Ishikawa (cell line): ENCODE measurements around the gene SLC2A4.

Experiments used
- CEBPB ChIP-seq: IDR thresholded peaks from 2 replicates; pipeline ENCODE4 v1.6.1; 2012
- CREB1 ChIP-seq: IDR thresholded peaks from 2 replicates; pipeline ENCODE4 v1.6.1; 2012; ENCODE audit warnings: low read depth
- EGR1 ChIP-seq: IDR thresholded peaks from 2 replicates; pipeline ENCODE4 v1.6.1; 2012
- EP300 ChIP-seq: IDR thresholded peaks from 2 replicates; pipeline ENCODE4 v1.6.1; 2012; ENCODE audit warnings: borderline replicate concordance
- FOXM1 ChIP-seq: IDR thresholded peaks from 2 replicates; pipeline ENCODE4 v1.6.1; 2012; ENCODE audit warnings: low read depth, borderline replicate concordance
- MAX ChIP-seq: IDR thresholded peaks from 2 replicates; pipeline ENCODE4 v1.6.1; 2012
- NFIC ChIP-seq: IDR thresholded peaks from 2 replicates; pipeline ENCODE4 v1.6.1; 2012
- RAD21 ChIP-seq: IDR thresholded peaks from 2 replicates; pipeline ENCODE4 v1.6.1; 2012; ENCODE audit warnings: low read depth
- REST ChIP-seq: IDR thresholded peaks from 2 replicates; pipeline ENCODE4 v1.6.1; 2012; ENCODE audit warnings: low read depth, mild to moderate bottlenecking
- TAF1 ChIP-seq: IDR thresholded peaks from 2 replicates; pipeline ENCODE4 v1.6.1; 2012; ENCODE audit warnings: low read depth, mild to moderate bottlenecking
- TCF12 ChIP-seq: IDR thresholded peaks from 2 replicates; pipeline ENCODE4 v1.6.1; 2012; ENCODE audit warnings: low read depth
- TEAD4 ChIP-seq: IDR thresholded peaks from 2 replicates; pipeline ENCODE4 v1.6.1; 2012
- USF1 ChIP-seq: IDR thresholded peaks from 2 replicates; pipeline ENCODE4 v1.6.1; 2012
- YY1 ChIP-seq: IDR thresholded peaks from 2 replicates; pipeline ENCODE4 v1.6.1; 2012; ENCODE audit warnings: low read depth
- ZBTB7A ChIP-seq: IDR thresholded peaks from 2 replicates; pipeline ENCODE4 v1.6.1; 2012; ENCODE audit warnings: low read depth

SLC2A4 gene

GRCh38 chr17:7311110-7311705 is 29.7 kb downstream of the SLC2A4 start:
- no peak for TF ChIP-seq YY1
- TF ChIP-seq EP300 = no peak
- no peak for TF ChIP-seq USF1
- TF ChIP-seq MAX = no peak
- no peak for TF ChIP-seq RAD21
- TF ChIP-seq TCF12 = no peak
- TF ChIP-seq ZBTB7A = no peak
- TF ChIP-seq REST = no peak
- TF ChIP-seq TEAD4 = no peak
- no peak for TF ChIP-seq TAF1
- no peak for TF ChIP-seq FOXM1
- TF ChIP-seq EGR1 = no peak

- TF ChIP-seq FOXM1 (no peak), TCF12 (no peak), TAF1 (no peak), USF1 (no peak), EP300 (no peak), EGR1 (no peak), ZBTB7A (no peak), CEBPB (no peak), YY1 (no peak), CREB1 (no peak), NFIC (no peak)
These were observed 31.0 kb downstream of the SLC2A4 start for GRCh38 chr17:7312432-7313087.

GRCh38 chr17:7313088-7313889 is 31.8 kb downstream of the SLC2A4 start:
- TF ChIP-seq TEAD4 (no peak), MAX (no peak), USF1 (no peak), TAF1 (no peak), EP300 (no peak), YY1 (no peak), NFIC (no peak), REST (no peak), RAD21 (no peak), TCF12 (no peak), ZBTB7A (no peak), CEBPB (no peak), FOXM1 (no peak), CREB1 (no peak), EGR1 (no peak)

- no peak for TF ChIP-seq CEBPB
- no peak for TF ChIP-seq EGR1
- TF ChIP-seq EP300 = no peak
- no peak for TF ChIP-seq REST
- TF ChIP-seq TCF12 = no peak
- TF ChIP-seq TEAD4 = no peak
- TF ChIP-seq CREB1 = no peak
- TF ChIP-seq RAD21 = no peak
- TF ChIP-seq NFIC = no peak
- TF ChIP-seq YY1 = no peak
- no peak for TF ChIP-seq FOXM1
- no peak for TF ChIP-seq MAX
- no peak for TF ChIP-seq USF1
- TF ChIP-seq TAF1 = no peak
- TF ChIP-seq ZBTB7A = no peak
These were observed 32.6 kb downstream of the SLC2A4 start for GRCh38 chr17:7313890-7314718.
